DOHH2 (cell line): ENCODE data around the gene NDFIP1.

Source experiments
- CTCF ChIP-seq: fragments of 200-600 bp; sonication (generic); IDR thresholded peaks from one replicate; pipeline ENCODE4 v1.5.1; 2014; ENCODE audit warnings: antibody characterized with exemption, mild to moderate bottlenecking, low read depth, low read length; ENCODE audit not compliant: poor library complexity, severe bottlenecking
- EZH2phosphoT487 ChIP-seq: fragments of 200-600 bp; sonication (generic); IDR thresholded peaks from 2 replicates; pipeline ENCODE4 v1.6.1; 2017; ENCODE audit warnings: borderline replicate concordance, mild to moderate bottlenecking, antibody characterized with exemption, low read length, moderate library complexity, mixed read lengths

GRCh38 chr5:142197098-142197497 is 88.5 kb downstream of the NDFIP1 start:
- TF ChIP-seq CTCF (no peak), EZH2phosphoT487 (no peak)
